CD4-positive, alpha-beta memory T cell (primary cell): ENCODE measurements around the gene SPINK2. TPM values are rescaled to one million over a fixed set of nuclear protein-coding genes. Genes with fewer than 3 reads are reported as not detected.
A peak's percentile ranks its signal among the peaks of the same experiment; 100 is the strongest.

Source experiments
- CTCF ChIA-PET: fragments of 350-600 bp; sonication (Branson Sonifier 250); formaldehyde crosslinking; loops from one replicate; lab custom pipeline; 2021; ENCODE audit warnings: inconsistent platforms; ENCODE audit not compliant: partially characterized antibody; lab: Charles Lee
- POLR2A ChIA-PET: fragments of 350-600 bp; sonication (Branson Sonifier 250); formaldehyde crosslinking; loops from one replicate; lab custom pipeline; 2021; ENCODE audit not compliant: partially characterized antibody; lab: Charles Lee
- DNase-seq, 5 donors: peaks; one replicate each; pipeline versions ENCODE4 v3.0.0 to v3.0.0-alpha.2; 2020 to 2022; ENCODE audit warnings: mixed read lengths in 1 of 5
- H3K27ac ChIP-seq: one replicate; pipeline ENCODE4 v1.7.0; 2013; ENCODE audit warnings: low read depth, low read length
- H3K27me3 ChIP-seq: 2 replicates; pipeline ENCODE4 v1.7.0; 2013; ENCODE audit warnings: mild to moderate bottlenecking, low read length, moderate library complexity; ENCODE audit not compliant: insufficient read depth
- H3K36me3 ChIP-seq: 2 replicates; pipeline ENCODE4 v1.7.0; 2013; ENCODE audit warnings: mild to moderate bottlenecking, low read length, moderate library complexity; ENCODE audit not compliant: insufficient read depth
- H3K4me1 ChIP-seq: 2 replicates; pipeline ENCODE4 v1.7.0; 2013; ENCODE audit warnings: mild to moderate bottlenecking, low read length, moderate library complexity; ENCODE audit not compliant: insufficient read depth
- H3K4me3 ChIP-seq, 2 donors: one replicate each; pipeline ENCODE4 v1.7.0; 2013; ENCODE audit warnings: low read length in 2 of 2, mild to moderate bottlenecking in 1 of 2
- H3K9me3 ChIP-seq, 2 donors: one replicate each; pipeline ENCODE4 v1.7.0; 2013; ENCODE audit warnings: low read length in 2 of 2, control low read depth in 1 of 2; ENCODE audit not compliant: control insufficient read depth in 1 of 2
- H3K27ac Mint-ChIP-seq, 7 donors: one replicate each; pipeline ENCODE4 v1.8.0; 2020 to 2021; ENCODE audit warnings: mixed read lengths in 7 of 7, mild to moderate bottlenecking in 6 of 7, inconsistent platforms in 3 of 7, moderate library complexity in 3 of 7
- H3K27me3 Mint-ChIP-seq, 2 donors: one replicate each; pipeline ENCODE4 v1.8.0; 2020 to 2021; ENCODE audit warnings: mixed read lengths in 2 of 2
- H3K36me3 Mint-ChIP-seq, 2 donors: one replicate each; pipeline ENCODE4 v1.8.0; 2020 to 2021; ENCODE audit warnings: mixed read lengths in 2 of 2, inconsistent platforms in 1 of 2, mild to moderate bottlenecking in 1 of 2
- H3K4me1 Mint-ChIP-seq, 4 donors: one replicate each; pipeline ENCODE4 v1.8.0; 2020 to 2021; ENCODE audit warnings: mixed read lengths in 4 of 4, mild to moderate bottlenecking in 1 of 4
- H3K4me3 Mint-ChIP-seq, 8 donors: one replicate each; pipeline ENCODE4 v1.8.0; 2020 to 2021; ENCODE audit warnings: mixed read lengths in 8 of 8, mild to moderate bottlenecking in 7 of 8, moderate library complexity in 6 of 8, inconsistent platforms in 3 of 8
- H3K9me3 Mint-ChIP-seq, 8 donors: one replicate each; pipeline ENCODE4 v1.8.0; 2020 to 2021; ENCODE audit warnings: mixed read lengths in 8 of 8, mild to moderate bottlenecking in 5 of 8, inconsistent platforms in 3 of 8, moderate library complexity in 1 of 8
- intact Hi-C: fragments of 100-400 bp; cut with micrococcal nuclease; formaldehyde crosslinking; loops from one replicate; pipeline ENCODE4 v1.15.1; 2023
- polyA plus RNA-seq, 2 donors: library from polyadenylated mRNA; unstranded; fragments of 300-500 nt; fragmentation: Illumina TruSeq; gene quantifications; one replicate each; pipeline ENCODE4 v1.2.3, GENCODE V29; 2021
- total RNA-seq, 2 experiments: library from RNA; stranded (reverse); gene quantifications; one replicate each; pipeline ENCODE4 v1.2.3, GENCODE V29; 2021

The SPINK2 gene
- total and polyA plus RNA-seq, 4 experiments from 2014 or later = 3.2 to 7.6 (median 4.7) TPM

DNA sequence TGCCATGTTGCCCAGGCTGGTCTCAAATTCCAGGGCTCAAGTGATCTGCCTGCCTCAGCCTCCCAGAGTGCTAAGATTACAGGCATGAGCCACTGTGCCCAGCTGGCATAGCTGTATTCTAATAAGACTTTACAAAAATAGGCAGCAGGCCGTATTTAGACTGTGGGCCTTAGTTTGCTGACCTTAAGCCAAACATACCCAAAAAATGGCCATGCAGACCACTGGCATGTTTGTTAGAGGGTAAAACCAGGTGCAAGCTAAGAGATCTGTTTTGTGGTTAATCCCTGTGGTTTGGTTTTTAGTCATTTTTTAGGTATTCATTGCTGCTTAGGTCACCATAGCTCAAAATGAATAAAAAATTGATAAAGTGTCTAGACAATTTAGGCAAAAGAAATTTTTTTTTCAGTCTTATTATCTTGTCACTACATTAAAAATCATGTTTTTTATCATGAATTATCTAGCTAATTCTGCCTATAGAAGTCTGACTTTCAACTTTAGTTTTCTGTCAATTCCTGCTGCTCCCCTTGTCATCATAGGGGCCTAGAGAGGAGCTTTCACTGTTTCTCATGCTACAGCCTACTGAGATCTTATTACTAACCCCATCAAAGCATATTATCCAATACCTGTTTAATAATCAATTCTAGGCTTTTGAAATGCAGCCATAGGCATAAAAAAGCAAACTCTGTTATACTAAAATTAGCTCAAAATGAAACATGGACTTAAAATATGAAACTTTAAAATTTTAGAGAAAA is 7.5 kb upstream of the SPINK2 start:
- H3K9me3 ChIP-seq = no peaks in the 10 kb centered on the region
- no peak overlapping the region for H3K4me3 Mint-ChIP-seq
- H3K9me3 Mint-ChIP-seq = no peaks in the 10 kb centered on the region
- no peaks in the 10 kb centered on the region for H3K4me1 Mint-ChIP-seq
- no peak overlapping the region for H3K27ac ChIP-seq
- CTCF ChIA-PET = interaction anchor here (1.3 to 3.7 kb wide), 3 partner anchors 8 to 29 kb away, joined by 3 to 22 read pairs (median 7); no protein-coding TSS in a partner anchor
- H3K27me3 Mint-ChIP-seq = no peaks in the 10 kb centered on the region
- no peak overlapping the region for H3K27ac Mint-ChIP-seq
- no peaks in the 10 kb centered on the region for H3K36me3 Mint-ChIP-seq
- no peaks in the 10 kb centered on the region for H3K4me1 ChIP-seq
- intact Hi-C loops = no loop called here
- no peaks in the 10 kb centered on the region for H3K27me3 ChIP-seq
- H3K4me3 ChIP-seq = no peak overlapping the region
- no peak for DNase-seq
- POLR2A ChIA-PET = no interaction called here
- no peaks in the 10 kb centered on the region for H3K36me3 ChIP-seq

DNA sequence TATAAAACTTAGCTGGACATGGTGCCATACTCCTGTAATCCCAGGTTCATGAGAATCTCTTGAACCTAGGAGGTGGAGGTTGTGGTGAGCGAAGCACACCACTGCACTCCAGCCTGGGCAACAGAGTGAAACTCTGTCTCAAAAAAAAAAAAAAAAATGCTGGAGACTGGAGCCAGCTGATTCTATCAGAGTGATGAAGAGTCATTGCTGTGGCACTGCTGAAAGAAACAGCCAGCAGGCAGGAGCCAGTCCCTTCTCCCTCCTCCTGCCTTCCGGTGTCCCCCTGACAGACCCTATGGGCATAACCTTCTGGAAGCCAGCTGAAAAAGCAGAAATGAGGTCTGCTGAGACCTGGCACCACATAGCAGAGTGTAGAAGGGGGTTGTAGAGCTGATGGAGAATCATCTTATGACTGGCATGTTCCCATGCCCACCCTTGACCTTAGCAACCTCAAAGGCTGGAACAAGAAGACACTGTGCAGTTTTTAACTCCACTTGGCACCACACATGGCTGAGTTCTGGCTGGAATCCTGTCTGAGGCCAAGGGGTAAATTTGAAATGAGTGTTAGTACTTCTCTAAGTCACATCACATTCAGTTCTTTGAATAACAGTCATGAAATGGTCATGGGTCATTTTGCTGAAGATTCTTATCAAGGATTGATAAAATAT is 2.6 kb upstream of the SPINK2 start:
- peaks cover 6 to 15% (median 10%) of the 10 kb centered on the region in 4 donors for H3K4me1 Mint-ChIP-seq
- POLR2A ChIA-PET = no interaction called here
- H3K9me3 ChIP-seq = no peaks in the 10 kb centered on the region

GRCh38 chr4:56818797-56819196 is 2.7 kb downstream of the SPINK2 start:
- Mint-ChIP-seq H3K27ac (peak overlapping the region in 3 of 7 donors; percentile 13 to 31 (median 19)), H3K27me3 (peaks cover 0 to 2% of the 10 kb centered on the region in 2 donors), H3K4me3 (peak overlapping the region in 2 of 8 donors; percentile 20 to 25), H3K4me1 (peaks cover 14 to 35% (median 24%) of the 10 kb centered on the region in 4 donors), H3K36me3 (no peaks in the 10 kb centered on the region), H3K9me3 (peaks cover 0 to 2% (median 0%) of the 10 kb centered on the region in 8 donors)
- no peak overlapping the region for H3K27ac ChIP-seq
- CTCF ChIA-PET = interaction anchor here (2.4 kb wide), 1 partner anchor 11 kb away, joined by 7 read pairs; no protein-coding TSS in a partner anchor
- no peak for DNase-seq
- no peaks in the 10 kb centered on the region for H3K27me3 ChIP-seq
- POLR2A ChIA-PET = no interaction called here
- no peaks in the 10 kb centered on the region for H3K36me3 ChIP-seq
- H3K4me3 ChIP-seq = no peak overlapping the region
- H3K9me3 ChIP-seq = no peaks in the 10 kb centered on the region
- intact Hi-C loops = no loop called here
- peaks cover 27% of the 10 kb centered on the region for H3K4me1 ChIP-seq

More for the DNA sequence above, 2.6 kb upstream of the SPINK2 start:
- Mint-ChIP-seq H3K9me3 (peaks cover 0 to 2% (median 0%) of the 10 kb centered on the region in 8 donors), H3K36me3 (no peaks in the 10 kb centered on the region), H3K27me3 (no peaks in the 10 kb centered on the region), H3K27ac (no peak overlapping the region), H3K4me3 (no peak overlapping the region)
- CTCF ChIA-PET = interaction anchor here (4.4 kb wide), 1 partner anchor 12 kb away, joined by 37 read pairs; no protein-coding TSS in a partner anchor
- DNase-seq = no peak
- no peak overlapping the region for H3K4me3 ChIP-seq
- no peaks in the 10 kb centered on the region for H3K27me3 ChIP-seq
- intact Hi-C loops = loop anchor here (5.0 kb wide), 3 partner anchors 83 to 972 kb away; partner anchors contain the start of genes EXOC1, PAICS, PPAT and REST
- no peaks in the 10 kb centered on the region for H3K36me3 ChIP-seq
- peaks cover 8% of the 10 kb centered on the region for H3K4me1 ChIP-seq
- no peak overlapping the region for H3K27ac ChIP-seq

DNA sequence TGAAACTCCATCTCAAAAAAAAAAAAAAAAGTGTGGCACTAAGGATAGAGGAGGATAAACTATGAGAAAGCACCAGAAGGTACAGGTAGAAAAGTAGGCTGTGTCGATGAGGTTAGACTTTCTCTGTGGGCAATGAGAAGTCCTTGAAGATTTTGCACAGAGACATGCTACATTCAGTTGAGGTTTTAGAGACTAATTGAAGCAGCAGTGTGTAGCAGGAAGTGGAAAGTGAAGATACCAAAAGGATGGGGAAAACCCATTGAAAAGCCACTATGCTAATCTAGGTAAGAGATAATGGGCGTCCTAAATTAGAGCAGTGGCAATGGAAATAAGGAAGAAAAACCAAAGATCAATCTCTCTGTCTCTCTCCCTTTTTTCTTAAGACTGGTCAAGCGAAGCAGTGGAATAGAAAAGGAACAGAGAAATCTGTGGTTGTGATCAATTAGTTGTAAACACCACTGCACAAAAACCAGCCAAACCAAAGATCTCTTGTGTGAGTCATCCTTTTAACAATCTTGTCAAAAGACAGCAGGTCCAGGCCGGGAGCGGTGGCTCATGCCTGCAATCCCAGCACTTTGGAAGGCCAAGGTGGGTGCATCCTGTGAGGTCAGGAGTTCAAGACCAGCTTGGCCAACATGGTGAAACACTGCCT is 3.5 kb downstream of the SPINK2 start:
- intact Hi-C loops = no loop called here
- Mint-ChIP-seq H3K4me1 (peaks cover 13 to 35% (median 24%) of the 10 kb centered on the region in 4 donors), H3K36me3 (no peaks in the 10 kb centered on the region), H3K9me3 (peaks cover 0 to 2% (median 0%) of the 10 kb centered on the region in 8 donors), H3K27ac (peak overlapping the region in 6 of 7 donors; percentile 38 to 90 (median 80)), H3K4me3 (peak overlapping the region in 7 of 8 donors; percentile 1 to 72 (median 51)), H3K27me3 (peaks cover 0 to 2% of the 10 kb centered on the region in 2 donors)
- H3K36me3 ChIP-seq = no peaks in the 10 kb centered on the region
- CTCF ChIA-PET = no interaction called here
- no peaks in the 10 kb centered on the region for H3K27me3 ChIP-seq
- DNase-seq = peak in 4 of 5 donors; percentile 23 to 51 (median 44)
- H3K4me1 ChIP-seq = peaks cover 27% of the 10 kb centered on the region
- no peak overlapping the region for H3K27ac ChIP-seq
- H3K9me3 ChIP-seq = no peaks in the 10 kb centered on the region
- H3K4me3 ChIP-seq = no peak overlapping the region
- POLR2A ChIA-PET = no interaction called here

GRCh38 chr4:56806666-56807065 is 14.8 kb downstream of the SPINK2 start:
- H3K27me3 Mint-ChIP-seq = peaks cover 0 to 3% of the 10 kb centered on the region in 2 donors
- no peaks in the 10 kb centered on the region for H3K27me3 ChIP-seq
- no peak for DNase-seq
- H3K4me1 ChIP-seq = peaks cover 10% of the 10 kb centered on the region
- no peak overlapping the region for H3K4me3 Mint-ChIP-seq
- H3K36me3 ChIP-seq = no peaks in the 10 kb centered on the region
- CTCF ChIA-PET = interaction anchor here (1.8 kb wide), 1 partner anchor 30 kb away, joined by 4 read pairs; no protein-coding TSS in a partner anchor
- H3K9me3 ChIP-seq = no peaks in the 10 kb centered on the region
- no peak overlapping the region for H3K4me3 ChIP-seq
- H3K9me3 Mint-ChIP-seq = peaks cover 0 to 1% (median 0%) of the 10 kb centered on the region in 8 donors
- POLR2A ChIA-PET = no interaction called here
- no peak overlapping the region for H3K27ac ChIP-seq
- H3K36me3 Mint-ChIP-seq = no peaks in the 10 kb centered on the region
- H3K4me1 Mint-ChIP-seq = peaks cover 8 to 26% (median 12%) of the 10 kb centered on the region in 4 donors
- intact Hi-C loops = no loop called here
- H3K27ac Mint-ChIP-seq = no peak overlapping the region

GRCh38 chr4:56804551-56804950 is 16.9 kb downstream of the SPINK2 start:
- Histone ChIP-seq H3K27ac (no peak overlapping the region), H3K36me3 (no peaks in the 10 kb centered on the region), H3K27me3 (no peaks in the 10 kb centered on the region), H3K9me3 (no peaks in the 10 kb centered on the region), H3K4me1 (peaks cover 13% of the 10 kb centered on the region), H3K4me3 (no peak overlapping the region)
- intact Hi-C loops = loop anchor here (5.0 kb wide), 1 partner anchor 147 kb away; no protein-coding TSS in a partner anchor
- Mint-ChIP-seq H3K4me3 (peak overlapping the region in 6 of 8 donors; percentile 0 to 73 (median 48)), H3K27ac (no peak overlapping the region), H3K4me1 (peaks cover 9 to 32% (median 16%) of the 10 kb centered on the region in 4 donors), H3K27me3 (peaks cover 0 to 3% of the 10 kb centered on the region in 2 donors), H3K9me3 (peaks cover 0 to 3% (median 0%) of the 10 kb centered on the region in 8 donors), H3K36me3 (peaks cover 0 to 3% of the 10 kb centered on the region in 2 donors)
- POLR2A ChIA-PET = no interaction called here
- peak in 1 of 5 donors; percentile 3 for DNase-seq
- CTCF ChIA-PET = interaction anchor here (1.3 to 2.4 kb wide), 3 partner anchors 16 to 381 kb away, joined by 3 to 15 read pairs (median 9); no protein-coding TSS in a partner anchor
